Mesothelial cell of epicardium (in vitro differentiated cells): ENCODE data around the gene NOL7. TPM values are rescaled to one million over a fixed set of nuclear protein-coding genes. Genes with fewer than 3 reads are reported as not detected.

Experiments
- DNase-seq, 2 experiments: peaks; one replicate each; pipeline ENCODE4 v3.0.0; 2021; ENCODE audit warnings: low spot score in 2 of 2; ENCODE audit not compliant: unreplicated experiment in 2 of 2
- H3K27ac Mint-ChIP-seq: 2 replicates; pipeline ENCODE4 v1.8.0; 2021; ENCODE audit warnings: mixed read lengths
- H3K27me3 Mint-ChIP-seq: 2 replicates; pipeline ENCODE4 v1.8.0; 2021; ENCODE audit warnings: low read depth, mixed read lengths
- H3K36me3 Mint-ChIP-seq: 2 replicates; pipeline ENCODE4 v1.8.0; 2021; ENCODE audit warnings: mixed read lengths
- H3K4me1 Mint-ChIP-seq: 2 replicates; pipeline ENCODE4 v1.8.0; 2021; ENCODE audit warnings: mixed read lengths
- H3K4me3 Mint-ChIP-seq: 2 replicates; pipeline ENCODE4 v1.8.0; 2021; ENCODE audit warnings: mild to moderate bottlenecking, moderate library complexity, mixed read lengths
- H3K9me3 Mint-ChIP-seq: 2 replicates; pipeline ENCODE4 v1.8.0; 2021; ENCODE audit warnings: mixed read lengths
- total RNA-seq: library from RNA; stranded (reverse); gene quantifications from 3 replicates; pipeline ENCODE4 v1.2.1, GENCODE V29; 2021
- TF ChIP-seq, protein P1 (sequence below): fragments of 200-600 bp; sonication (generic); IDR thresholded peaks from one replicate; pipeline ENCODE4 v1.5.0; 2021; ENCODE audit warnings: antibody characterized with exemption; ENCODE audit not compliant: unreplicated experiment

NOL7 gene
- total RNA-seq, 1 donor from 2014 or later, result 40.8 TPM

GRCh38 chr6:13572951-13573654, 42.0 kb upstream of the NOL7 start:
- DNase-seq, result no peak
- peak overlapping the region; percentile 86 for H3K27ac Mint-ChIP-seq
- H3K36me3 Mint-ChIP-seq, result peaks cover 13% of the 10 kb centered on the region
- H3K27me3 Mint-ChIP-seq, result no peaks in the 10 kb centered on the region
- TF ChIP-seq, protein P1, sequence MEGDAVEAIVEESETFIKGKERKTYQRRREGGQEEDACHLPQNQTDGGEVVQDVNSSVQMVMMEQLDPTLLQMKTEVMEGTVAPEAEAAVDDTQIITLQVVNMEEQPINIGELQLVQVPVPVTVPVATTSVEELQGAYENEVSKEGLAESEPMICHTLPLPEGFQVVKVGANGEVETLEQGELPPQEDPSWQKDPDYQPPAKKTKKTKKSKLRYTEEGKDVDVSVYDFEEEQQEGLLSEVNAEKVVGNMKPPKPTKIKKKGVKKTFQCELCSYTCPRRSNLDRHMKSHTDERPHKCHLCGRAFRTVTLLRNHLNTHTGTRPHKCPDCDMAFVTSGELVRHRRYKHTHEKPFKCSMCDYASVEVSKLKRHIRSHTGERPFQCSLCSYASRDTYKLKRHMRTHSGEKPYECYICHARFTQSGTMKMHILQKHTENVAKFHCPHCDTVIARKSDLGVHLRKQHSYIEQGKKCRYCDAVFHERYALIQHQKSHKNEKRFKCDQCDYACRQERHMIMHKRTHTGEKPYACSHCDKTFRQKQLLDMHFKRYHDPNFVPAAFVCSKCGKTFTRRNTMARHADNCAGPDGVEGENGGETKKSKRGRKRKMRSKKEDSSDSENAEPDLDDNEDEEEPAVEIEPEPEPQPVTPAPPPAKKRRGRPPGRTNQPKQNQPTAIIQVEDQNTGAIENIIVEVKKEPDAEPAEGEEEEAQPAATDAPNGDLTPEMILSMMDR, result no peak
- peak overlapping the region; percentile 85 for H3K4me3 Mint-ChIP-seq
- peaks cover 19% of the 10 kb centered on the region for H3K9me3 Mint-ChIP-seq
- H3K4me1 Mint-ChIP-seq, result peaks cover 12% of the 10 kb centered on the region

- Mint-ChIP-seq H3K9me3 (peaks cover 20% of the 10 kb centered on the region), H3K4me3 (peak overlapping the region; percentile 85), H3K4me1 (peaks cover 12% of the 10 kb centered on the region), H3K36me3 (peaks cover 14% of the 10 kb centered on the region), H3K27ac (peak overlapping the region; percentile 86), H3K27me3 (no peaks in the 10 kb centered on the region)
- TF ChIP-seq, protein P1, result no peak
- DNase-seq, result no peak
These were observed 41.4 kb upstream of the NOL7 start for GRCh38 chr6:13573669-13574110.

DNA sequence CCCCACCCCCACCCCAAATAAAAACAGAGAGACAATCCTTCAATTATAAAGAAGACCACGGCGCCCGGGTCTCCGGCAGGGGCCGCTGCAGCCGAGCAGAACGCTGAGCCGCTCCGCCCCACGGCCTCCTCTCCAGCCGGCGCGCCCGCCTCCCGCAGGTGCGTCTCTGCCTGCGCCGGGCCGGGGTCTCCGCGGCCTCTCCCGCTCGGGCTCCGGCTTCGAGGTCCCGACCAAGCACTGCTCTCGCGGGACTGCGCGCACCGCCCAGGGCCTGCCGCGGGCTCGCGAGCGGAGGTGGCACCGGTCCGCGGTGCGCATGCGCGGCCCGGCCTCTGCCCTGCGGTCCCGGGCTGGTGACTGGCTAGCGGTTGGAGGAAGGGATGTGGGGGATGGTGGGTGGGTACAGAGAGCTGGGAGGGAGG, 41.0 kb upstream of the NOL7 start:
- peaks cover 12% of the 10 kb centered on the region for H3K4me1 Mint-ChIP-seq
- DNase-seq, result peak; percentile 93 to 94
- no peaks in the 10 kb centered on the region for H3K27me3 Mint-ChIP-seq
- peaks cover 14% of the 10 kb centered on the region for H3K36me3 Mint-ChIP-seq
- TF ChIP-seq, protein P1, result peak; percentile 54
- H3K9me3 Mint-ChIP-seq, result peaks cover 20% of the 10 kb centered on the region
- H3K4me3 Mint-ChIP-seq, result peak overlapping the region; percentile 85
- H3K27ac Mint-ChIP-seq, result peak overlapping the region; percentile 98

DNA sequence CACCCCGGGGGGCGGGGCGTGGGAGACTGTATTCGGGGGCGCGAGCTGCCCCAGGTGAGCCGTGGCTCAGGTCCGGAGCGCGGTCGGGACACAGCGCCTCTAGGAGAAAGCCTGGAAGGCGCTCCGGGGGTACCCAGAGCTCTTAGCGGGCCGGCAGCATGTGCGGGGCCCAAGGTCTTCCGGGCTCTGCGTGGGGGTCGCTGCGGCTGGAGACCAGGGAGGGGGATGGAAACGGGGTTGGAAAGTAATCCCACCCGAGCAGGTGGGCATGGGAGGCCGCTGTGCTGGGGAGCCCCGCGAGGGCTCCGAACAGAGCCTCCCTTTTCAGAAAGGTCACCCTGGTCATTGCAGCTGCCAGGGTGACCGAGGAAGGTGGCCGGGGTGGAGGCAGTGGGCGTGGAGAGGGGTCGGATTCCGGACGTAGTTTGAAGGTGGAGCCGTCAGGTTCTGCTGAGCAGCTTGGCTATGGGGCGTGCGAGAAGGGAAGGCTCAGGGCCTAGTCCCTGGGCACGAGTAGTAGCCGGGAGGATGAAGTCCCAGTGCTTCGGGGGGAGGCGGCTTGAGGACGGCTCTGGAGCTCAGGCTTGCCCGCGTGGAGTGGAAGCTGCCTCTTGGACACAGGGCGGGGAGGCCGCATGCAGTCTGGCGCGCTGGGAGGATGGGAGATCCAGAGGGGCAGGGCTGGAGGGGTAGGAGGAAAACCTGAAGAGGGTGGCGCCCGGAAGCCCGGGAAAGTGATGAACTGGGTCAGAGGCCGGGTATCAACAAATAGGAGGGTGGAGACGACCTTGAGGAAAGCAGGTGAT, 40.4 kb upstream of the NOL7 start, which contains the start of gene SIRT5:
Gene SIRT5, plus strand, starts transcription at position 31 of the 806 bp plus-strand sequence. CDS start 9,510 bp downstream, outside the sequence.
- Mint-ChIP-seq H3K9me3 (peaks cover 20% of the 10 kb centered on the region), H3K27me3 (no peaks in the 10 kb centered on the region), H3K4me3 (peak within 1 kb of the TSS; percentile 85), H3K27ac (peak within 1 kb of the TSS; percentile 98), H3K36me3 (peaks cover 15% of the 10 kb centered on the region), H3K4me1 (peaks cover 12% of the 10 kb centered on the region)
- DNase-seq, result peak; percentile 53 to 79
- TF ChIP-seq, protein P1, result no peak

GRCh38 chr6:13575377-13575775, 39.8 kb upstream of the NOL7 start:
- Mint-ChIP-seq H3K4me1 (peaks cover 12% of the 10 kb centered on the region), H3K4me3 (peak overlapping the region; percentile 85), H3K36me3 (peaks cover 21% of the 10 kb centered on the region), H3K9me3 (peaks cover 20% of the 10 kb centered on the region), H3K27me3 (no peaks in the 10 kb centered on the region), H3K27ac (peak overlapping the region; percentile 98)
- DNase-seq, result no peak
- TF ChIP-seq, protein P1, result peak; percentile 80
